ENCODE measurements around the gene SLC33A1. TPM values are rescaled to one million over a fixed set of nuclear protein-coding genes. Genes with fewer than 3 reads are reported as not detected.

The SLC33A1 gene
- total RNA-seq (10 to 100 TPM; 17.4 to 33.1 (median 28.5) TPM), total RNA-seq (3.9 to 28.5 (median 10.4) reads per million in 29 experiments)
- 34.7 TPM for total RNA-seq (2013)

DNA sequence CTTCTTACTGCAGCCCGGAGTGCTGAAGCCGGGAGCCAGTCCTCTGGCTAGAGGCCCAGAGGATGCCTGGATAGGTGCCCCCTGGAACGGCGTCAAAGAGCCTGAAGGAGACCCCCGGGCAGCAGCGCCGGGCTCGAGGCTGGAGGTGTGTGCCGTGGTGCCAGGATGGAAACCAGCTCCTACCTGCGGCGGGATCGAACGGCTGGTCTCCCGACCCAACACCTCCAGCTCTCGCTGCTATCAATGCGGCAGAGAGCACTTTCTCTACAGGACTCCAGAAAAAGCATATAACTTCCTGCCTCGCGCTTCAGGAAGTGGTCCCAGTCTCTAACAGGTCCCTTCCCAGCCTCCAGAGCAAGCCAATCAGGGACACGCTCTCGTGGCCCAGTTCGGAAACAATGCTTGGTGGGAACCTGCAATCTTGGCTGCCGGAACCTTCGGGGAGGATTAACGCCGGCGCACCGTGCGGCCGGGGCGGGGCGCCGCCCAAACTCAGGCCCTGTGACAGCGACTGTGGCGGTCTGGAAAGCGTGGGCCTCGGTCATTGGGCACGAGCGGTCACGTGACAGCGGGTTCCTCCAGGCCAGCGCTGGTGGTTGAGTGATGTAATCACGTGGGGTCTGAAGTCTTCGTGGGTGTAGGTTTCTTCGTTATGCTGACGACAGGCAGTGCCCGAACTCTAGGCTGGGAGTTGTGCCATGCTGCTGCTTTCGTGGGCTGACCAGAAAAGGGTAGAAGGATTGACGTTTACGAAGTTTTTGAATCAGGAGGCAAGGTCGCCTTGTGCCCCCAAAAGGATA, at the start of gene SLC33A1:
TSS of gene SLC33A1 (minus strand) at position 287 of the 800 bp plus-strand sequence. CDS start 430 bp downstream, outside the sequence.
- WGBS (ENCODE audit: insufficient coverage), result under 1% methylated on average over 50 of the region's 50 CpGs
- peak within 1 kb of the TSS; percentile 94 to 98 (median 97) for H3K4me3 Mint-ChIP-seq
- peak within 1 kb of the TSS; percentile 89 to 99 for H3K4me3 ChIP-seq (ENCODE audit: control insufficient read depth in 1 of 2, extremely low read depth in 1 of 2, low read length in 1 of 2)
- peaks cover 0 to 3% of the 10 kb centered on the region in 2 donors for H3K36me3 ChIP-seq (ENCODE audit: control insufficient read depth in 2 of 2, extremely low read depth in 1 of 2, insufficient read depth in 1 of 2, low read length in 1 of 2)
- peaks cover 36 to 46% (median 42%) of the 10 kb centered on the region in 3 donors for H3K4me1 Mint-ChIP-seq
- no peaks in the 10 kb centered on the region for H3K27me3 Mint-ChIP-seq
- ChIA-PET POLR2A (interaction anchor here (0.6 to 2.3 kb wide), 5 partner anchors 10 to 58 kb away, joined by 3 to 13 read pairs (median 3); partner anchors contain the start of genes C3orf33 (in 1 of the 2) and GMPS (in 1 of the 2)), CTCF (interaction anchor here in 1 of 2 donors (0.5 to 2.6 kb wide), 3 partner anchors 16 to 48 kb away, joined by 3 to 24 read pairs (median 17); partner anchors contain the start of genes C3orf33 and GMPS)
- peaks cover 23 to 49% of the 10 kb centered on the region in 2 experiments for H3K4me1 ChIP-seq (ENCODE audit: control insufficient read depth in 1 of 2, extremely low read depth in 1 of 2, insufficient read depth in 2 of 2, low read length in 2 of 2)
- DNase-seq, result peak; percentile 96 to 100 (median 99)
- H3K36me3 Mint-ChIP-seq, result peaks cover 14% of the 10 kb centered on the region
- no peaks in the 10 kb centered on the region for H3K9me3 ChIP-seq
- peak within 1 kb of the TSS; percentile 100 for H3K27ac Mint-ChIP-seq
- H3K27ac ChIP-seq (ENCODE audit: low read length), result peak within 1 kb of the TSS; percentile 97
- H3K9me3 Mint-ChIP-seq, result no peaks in the 10 kb centered on the region
- no peaks in the 10 kb centered on the region for H3K27me3 ChIP-seq (replicated peaks in 1 of 2; ENCODE audit: control insufficient read depth in 2 of 2, extremely low read depth in 1 of 2, insufficient read depth in 2 of 2, low read length in 1 of 2)
- ATAC-seq (replicated peaks in 1 of 4), result peak; percentile 90 to 93 (median 91)

DNA sequence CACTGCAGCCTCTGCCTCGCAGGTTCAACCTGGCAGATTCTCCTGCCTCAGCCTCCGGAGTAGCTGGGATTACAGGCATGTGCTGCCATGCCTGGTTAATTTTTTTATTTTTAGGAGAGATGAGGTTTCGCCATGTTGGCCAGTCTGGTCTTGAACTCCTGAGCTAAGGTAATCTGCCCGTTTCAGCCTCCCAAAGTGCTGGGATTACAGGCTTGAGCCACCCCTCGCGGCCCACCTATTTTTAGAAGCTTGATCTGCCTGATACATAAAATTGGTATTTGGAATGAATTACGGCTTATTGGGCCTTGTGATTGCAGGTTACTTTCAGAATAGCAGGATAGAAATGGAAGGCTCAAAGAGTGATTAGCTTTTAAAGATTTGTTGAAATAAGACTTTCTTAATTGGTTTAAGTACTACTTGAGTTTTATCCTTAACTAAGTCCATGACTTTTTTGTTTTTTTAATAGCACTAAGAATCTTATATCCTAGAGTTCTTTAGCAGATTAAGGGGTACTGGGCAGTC, 41.2 kb upstream of the SLC33A1 start:
- Histone ChIP-seq H3K27me3 (replicated peaks in 1 of 2; ENCODE audit: control insufficient read depth in 2 of 2, extremely low read depth in 1 of 2, insufficient read depth in 2 of 2, low read length in 1 of 2) (no peaks in the 10 kb centered on the region), H3K9me3 (no peaks in the 10 kb centered on the region), H3K27ac (ENCODE audit: low read length) (no peak overlapping the region), H3K4me1 (ENCODE audit: control insufficient read depth in 1 of 2, extremely low read depth in 1 of 2, insufficient read depth in 2 of 2, low read length in 2 of 2) (no peaks in the 10 kb centered on the region), H3K4me3 (ENCODE audit: control insufficient read depth in 1 of 2, extremely low read depth in 1 of 2, low read length in 1 of 2) (no peak overlapping the region), H3K36me3 (ENCODE audit: control insufficient read depth in 2 of 2, extremely low read depth in 1 of 2, insufficient read depth in 1 of 2, low read length in 1 of 2) (peaks cover 5 to 36% of the 10 kb centered on the region in 2 donors)
- no peak for ATAC-seq (replicated peaks in 1 of 4)
- ChIA-PET POLR2A (interaction anchor here (0.6 kb wide), 2 partner anchors 163 to 640 kb away, joined by 3 read pairs; no protein-coding TSS in a partner anchor), CTCF (interaction anchor here in 1 of 2 donors (1.1 kb wide), 3 partner anchors 9 to 89 kb away, joined by 3 to 5 read pairs (median 3); partner anchors contain the start of gene C3orf33)
- Mint-ChIP-seq H3K9me3 (no peaks in the 10 kb centered on the region), H3K27ac (no peak overlapping the region), H3K27me3 (no peaks in the 10 kb centered on the region), H3K4me3 (no peak overlapping the region), H3K4me1 (peaks cover 5 to 9% (median 9%) of the 10 kb centered on the region in 3 donors), H3K36me3 (peaks cover 48% of the 10 kb centered on the region)
- 94% methylated on average over 7 of the region's 7 CpGs for WGBS (ENCODE audit: insufficient coverage)
- DNase-seq, result no peak

DNA sequence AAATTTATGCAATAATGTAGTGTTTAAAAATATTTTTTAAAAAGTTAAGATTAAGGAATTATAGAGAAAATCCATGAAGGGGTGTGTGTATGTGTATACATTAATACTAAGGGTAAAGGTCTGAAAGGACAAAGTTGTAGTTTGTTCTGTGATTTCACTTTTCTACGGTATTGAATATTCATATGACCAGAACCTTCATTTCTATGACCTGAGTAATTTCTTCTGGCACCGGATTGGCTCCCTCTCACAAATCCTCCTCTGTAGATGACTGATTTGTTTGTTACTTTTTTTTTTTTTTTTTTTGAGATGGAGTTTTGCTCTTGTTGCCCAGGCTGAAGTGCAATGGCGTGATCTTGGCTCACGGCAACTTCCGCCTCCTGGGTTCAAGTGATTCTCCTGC, 37.1 kb upstream of the SLC33A1 start:
- peaks cover 22% of the 10 kb centered on the region for H3K36me3 Mint-ChIP-seq
- WGBS (ENCODE audit: insufficient coverage), result no CpG with 5 or more reads among the region's 5 CpGs

DNA sequence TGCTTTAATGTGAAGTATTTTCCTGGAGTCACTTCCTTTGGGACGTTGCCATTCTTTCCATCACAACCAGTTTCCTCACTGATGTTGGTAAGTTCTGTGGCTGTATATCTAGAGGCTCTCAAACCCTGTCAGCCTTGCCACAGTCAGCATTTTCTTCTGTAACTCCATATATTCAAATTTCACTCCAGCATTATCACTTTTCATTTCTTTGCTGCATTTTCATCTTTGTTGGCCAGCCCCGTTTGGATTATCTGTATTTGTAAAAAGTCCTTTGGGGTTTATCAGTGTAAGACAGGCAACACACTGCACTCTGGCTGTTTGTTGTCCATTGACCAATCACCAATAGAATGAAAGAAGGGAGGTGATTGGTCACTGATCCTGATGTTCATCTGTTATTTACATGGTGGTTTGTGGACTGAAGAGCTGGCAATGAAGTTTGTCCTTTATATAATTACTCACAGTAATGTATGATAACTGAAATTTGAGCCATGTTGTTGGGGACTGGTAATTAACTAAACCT, 36.5 kb upstream of the SLC33A1 start:
- H3K4me3 Mint-ChIP-seq, result no peak overlapping the region
- DNase-seq (no peak), ATAC-seq (replicated peaks in 1 of 4) (no peak)
- peaks cover 20% of the 10 kb centered on the region for H3K36me3 Mint-ChIP-seq
- no CpG with 5 or more reads among the region's 2 CpGs for WGBS (ENCODE audit: insufficient coverage)
- H3K27me3 Mint-ChIP-seq, result no peaks in the 10 kb centered on the region
- Histone ChIP-seq H3K36me3 (ENCODE audit: control insufficient read depth in 2 of 2, extremely low read depth in 1 of 2, insufficient read depth in 1 of 2, low read length in 1 of 2) (peaks cover 7 to 13% of the 10 kb centered on the region in 2 donors), H3K27ac (ENCODE audit: low read length) (no peak overlapping the region), H3K4me1 (ENCODE audit: control insufficient read depth in 1 of 2, extremely low read depth in 1 of 2, insufficient read depth in 2 of 2, low read length in 2 of 2) (peaks cover 0 to 8% of the 10 kb centered on the region in 2 experiments), H3K9me3 (no peaks in the 10 kb centered on the region), H3K27me3 (replicated peaks in 1 of 2; ENCODE audit: control insufficient read depth in 2 of 2, extremely low read depth in 1 of 2, insufficient read depth in 2 of 2, low read length in 1 of 2) (no peaks in the 10 kb centered on the region), H3K4me3 (ENCODE audit: control insufficient read depth in 1 of 2, extremely low read depth in 1 of 2, low read length in 1 of 2) (no peak overlapping the region)
- CTCF ChIA-PET, result interaction anchor here in 1 of 2 donors (1.6 kb wide), 1 partner anchor 85 kb away, joined by 7 read pairs; the partner anchor contains the start of gene C3orf33
- POLR2A ChIA-PET, result no interaction called here
- H3K9me3 Mint-ChIP-seq, result no peaks in the 10 kb centered on the region
- H3K27ac Mint-ChIP-seq, result peak overlapping the region in 1 of 2 donors; percentile 48
- H3K4me1 Mint-ChIP-seq, result peaks cover 20 to 38% (median 35%) of the 10 kb centered on the region in 3 donors

More for the DNA sequence above, 37.1 kb upstream of the SLC33A1 start:
- Mint-ChIP-seq H3K4me1 (peaks cover 20 to 34% (median 33%) of the 10 kb centered on the region in 3 donors), H3K27me3 (no peaks in the 10 kb centered on the region), H3K4me3 (no peak overlapping the region), H3K27ac (no peak overlapping the region), H3K9me3 (no peaks in the 10 kb centered on the region)
- DNase-seq (no peak), ATAC-seq (replicated peaks in 1 of 4) (no peak)
- ChIA-PET CTCF (no interaction called here), POLR2A (no interaction called here)
- no peak overlapping the region for H3K27ac ChIP-seq (ENCODE audit: low read length)
- no peaks in the 10 kb centered on the region for H3K9me3 ChIP-seq
- H3K36me3 ChIP-seq (ENCODE audit: control insufficient read depth in 2 of 2, extremely low read depth in 1 of 2, insufficient read depth in 1 of 2, low read length in 1 of 2), result peaks cover 7 to 13% of the 10 kb centered on the region in 2 donors
- H3K27me3 ChIP-seq (replicated peaks in 1 of 2; ENCODE audit: control insufficient read depth in 2 of 2, extremely low read depth in 1 of 2, insufficient read depth in 2 of 2, low read length in 1 of 2), result no peaks in the 10 kb centered on the region
- no peak overlapping the region for H3K4me3 ChIP-seq (ENCODE audit: control insufficient read depth in 1 of 2, extremely low read depth in 1 of 2, low read length in 1 of 2)
- H3K4me1 ChIP-seq (ENCODE audit: control insufficient read depth in 1 of 2, extremely low read depth in 1 of 2, insufficient read depth in 2 of 2, low read length in 2 of 2), result peaks cover 0 to 8% of the 10 kb centered on the region in 2 experiments

DNA sequence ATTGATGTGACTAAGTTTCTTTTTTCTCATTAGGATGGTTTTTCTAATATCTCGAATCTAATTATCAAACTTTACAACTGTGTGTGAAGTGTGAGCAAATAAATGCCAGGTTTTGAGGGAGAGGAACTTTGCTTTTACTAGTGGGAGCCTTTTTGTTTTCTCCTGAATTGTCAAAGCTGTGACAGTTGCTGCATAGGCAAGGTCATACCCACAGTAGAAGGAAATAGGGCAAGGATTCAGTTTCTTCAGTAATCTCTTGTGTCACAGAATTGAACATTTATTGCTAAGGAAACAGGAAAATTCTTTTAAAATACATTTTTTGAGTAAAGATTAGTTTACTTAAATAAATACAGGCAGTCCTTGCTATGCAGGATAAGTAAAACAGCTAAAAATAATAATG, 35.7 kb upstream of the SLC33A1 start:
- DNase-seq, result no peak
- Mint-ChIP-seq H3K4me3 (no peak overlapping the region), H3K36me3 (peaks cover 15% of the 10 kb centered on the region), H3K9me3 (no peaks in the 10 kb centered on the region), H3K27ac (no peak overlapping the region), H3K27me3 (no peaks in the 10 kb centered on the region), H3K4me1 (peaks cover 21 to 40% (median 36%) of the 10 kb centered on the region in 3 donors)
- peaks cover 0 to 8% of the 10 kb centered on the region in 2 experiments for H3K4me1 ChIP-seq (ENCODE audit: control insufficient read depth in 1 of 2, extremely low read depth in 1 of 2, insufficient read depth in 2 of 2, low read length in 2 of 2)
- POLR2A ChIA-PET, result no interaction called here
- ATAC-seq (replicated peaks in 1 of 4), result no peak
- no CpG with 5 or more reads among the region's 1 CpG for WGBS (ENCODE audit: insufficient coverage)
- H3K36me3 ChIP-seq (ENCODE audit: control insufficient read depth in 2 of 2, extremely low read depth in 1 of 2, insufficient read depth in 1 of 2, low read length in 1 of 2), result peaks cover 7 to 9% of the 10 kb centered on the region in 2 donors
- H3K4me3 ChIP-seq (ENCODE audit: control insufficient read depth in 1 of 2, extremely low read depth in 1 of 2, low read length in 1 of 2), result no peak overlapping the region
- H3K27me3 ChIP-seq (replicated peaks in 1 of 2; ENCODE audit: control insufficient read depth in 2 of 2, extremely low read depth in 1 of 2, insufficient read depth in 2 of 2, low read length in 1 of 2), result no peaks in the 10 kb centered on the region
- no peaks in the 10 kb centered on the region for H3K9me3 ChIP-seq
- CTCF ChIA-PET, result interaction anchor here in 1 of 2 donors (1.6 kb wide), 1 partner anchor 84 kb away, joined by 7 read pairs; the partner anchor contains the start of gene C3orf33
- H3K27ac ChIP-seq (ENCODE audit: low read length), result no peak overlapping the region

DNA sequence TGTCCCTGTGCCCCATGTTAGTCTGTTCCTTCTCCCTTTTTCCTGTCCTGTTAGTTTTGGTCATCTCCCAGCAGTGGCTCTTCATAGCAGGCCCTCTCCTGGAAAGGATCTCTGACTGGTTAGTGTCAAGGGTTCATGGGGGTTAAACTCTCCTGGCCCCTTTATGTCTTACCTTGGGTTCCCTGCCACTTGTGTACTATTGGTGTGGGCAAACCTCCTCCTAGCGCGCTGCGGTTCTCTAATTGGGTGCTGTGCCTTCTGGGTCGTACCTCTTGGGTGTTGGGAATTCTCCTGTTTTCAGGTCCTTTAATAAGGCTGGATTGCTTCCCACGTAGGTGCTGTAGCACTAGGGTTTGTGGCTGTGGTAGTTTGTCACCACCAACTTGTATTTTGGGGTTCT, 35.0 kb upstream of the SLC33A1 start:
- Mint-ChIP-seq H3K4me3 (no peak overlapping the region), H3K36me3 (peaks cover 10% of the 10 kb centered on the region), H3K4me1 (peaks cover 27 to 44% (median 43%) of the 10 kb centered on the region in 3 donors), H3K27ac (no peak overlapping the region), H3K27me3 (no peaks in the 10 kb centered on the region), H3K9me3 (no peaks in the 10 kb centered on the region)
- Histone ChIP-seq H3K36me3 (ENCODE audit: control insufficient read depth in 2 of 2, extremely low read depth in 1 of 2, insufficient read depth in 1 of 2, low read length in 1 of 2) (peaks cover 6 to 7% of the 10 kb centered on the region in 2 donors), H3K4me3 (ENCODE audit: control insufficient read depth in 1 of 2, extremely low read depth in 1 of 2, low read length in 1 of 2) (no peak overlapping the region), H3K27ac (ENCODE audit: low read length) (no peak overlapping the region), H3K27me3 (replicated peaks in 1 of 2; ENCODE audit: control insufficient read depth in 2 of 2, extremely low read depth in 1 of 2, insufficient read depth in 2 of 2, low read length in 1 of 2) (no peaks in the 10 kb centered on the region), H3K4me1 (ENCODE audit: control insufficient read depth in 1 of 2, extremely low read depth in 1 of 2, insufficient read depth in 2 of 2, low read length in 2 of 2) (peaks cover 0 to 8% of the 10 kb centered on the region in 2 experiments), H3K9me3 (no peaks in the 10 kb centered on the region)
- WGBS (ENCODE audit: insufficient coverage), result 94% methylated on average over 3 of the region's 5 CpGs
- ChIA-PET CTCF (interaction anchor here in 1 of 2 donors (1.6 kb wide), 1 partner anchor 83 kb away, joined by 7 read pairs; the partner anchor contains the start of gene C3orf33), POLR2A (no interaction called here)
- ATAC-seq (replicated peaks in 1 of 4) (no peak), DNase-seq (no peak)
